OCI-LY7 (cell line): Measurements from ENCODE around the gene EIPR1. TPM values are rescaled to one million over a fixed set of nuclear protein-coding genes. Genes with fewer than 3 reads are reported as not detected.

ENCODE experiments used
- BruUV-seq: library from RNA; stranded (reverse); fragments of 400-500 nt; replicated peaks from 2 replicates; lab custom pipeline; 2021; lab: Mats Ljungman, UMichigan
- CTCF ChIA-PET: fragments of 300-600 bp; sonication (Branson Sonifier 250); formaldehyde crosslinking; loops from one replicate; lab custom pipeline; 2022; ENCODE audit warnings: antibody characterized with exemption; ENCODE audit not compliant: unreplicated experiment; lab: Charles Lee
- POLR2A ChIA-PET: fragments of 300-600 bp; sonication (Branson Sonifier 250); formaldehyde crosslinking; loops from one replicate; lab custom pipeline; 2022; ENCODE audit warnings: antibody characterized with exemption; lab: Charles Lee
- DNase-seq: peaks from one replicate; pipeline ENCODE4 v3.0.0-alpha.2; 2015; ENCODE audit warnings: low spot score
- H2AFZ ChIP-seq: fragments of 200-600 bp; sonication (generic), shearing (Covaris generic); 2 replicates; pipeline ENCODE4 v1.6.1; 2014; ENCODE audit warnings: mild to moderate bottlenecking, antibody characterized with exemption, low read length, moderate library complexity
- H3K27ac ChIP-seq: fragments of 200-600 bp; sonication (generic); 2 replicates; pipeline ENCODE4 v1.5.1; 2014; ENCODE audit warnings: mixed run types, low read depth, mild to moderate bottlenecking, moderate library complexity, low read length, inconsistent platforms; ENCODE audit not compliant: poor library complexity, severe bottlenecking
- H3K36me3 ChIP-seq: fragments of 200-600 bp; sonication (generic); 2 replicates; pipeline ENCODE4 v1.6.1; 2014; ENCODE audit warnings: mild to moderate bottlenecking, antibody characterized with exemption, low read length, moderate library complexity, mixed read lengths; ENCODE audit not compliant: insufficient read depth
- H3K4me1 ChIP-seq: fragments of 200-600 bp; sonication (generic); 2 replicates; pipeline ENCODE4 v1.5.1; 2014; ENCODE audit warnings: mild to moderate bottlenecking, low read length; ENCODE audit not compliant: insufficient read depth, poor library complexity, severe bottlenecking
- H3K4me2 ChIP-seq: fragments of 200-600 bp; sonication (generic); 2 replicates; pipeline ENCODE4 v1.6.1; 2014; ENCODE audit warnings: mild to moderate bottlenecking, low read length
- H3K4me3 ChIP-seq: fragments of 200-600 bp; sonication (generic); 2 replicates; pipeline ENCODE4 v1.5.1; 2014; ENCODE audit warnings: mild to moderate bottlenecking, low read depth, low read length; ENCODE audit not compliant: poor library complexity, severe bottlenecking
- H3K79me2 ChIP-seq: fragments of 200-600 bp; sonication (generic); 2 replicates; pipeline ENCODE4 v1.6.1; 2016; ENCODE audit warnings: low read depth, mild to moderate bottlenecking, low read length, moderate library complexity, mixed read lengths; ENCODE audit not compliant: insufficient read depth
- H3K9me2 ChIP-seq: fragments of 200-600 bp; sonication (generic); 2 replicates; pipeline ENCODE4 v1.6.1; 2016; ENCODE audit warnings: mild to moderate bottlenecking, low read length, mixed read lengths; ENCODE audit not compliant: insufficient read depth
- H3K9me3 ChIP-seq: fragments of 200-600 bp; sonication (generic); 2 replicates; pipeline ENCODE4 v1.6.1; 2014; ENCODE audit warnings: mild to moderate bottlenecking, mixed run types, low read length, mixed read lengths
- H4K20me1 ChIP-seq: fragments of 200-600 bp; sonication (generic); 2 replicates; pipeline ENCODE4 v1.6.1; 2014; ENCODE audit warnings: mild to moderate bottlenecking, antibody characterized with exemption, low read length, moderate library complexity, mixed read lengths; ENCODE audit not compliant: insufficient read depth
- EZH2phosphoT487 ChIP-seq: fragments of 200-600 bp; sonication (generic); IDR thresholded peaks from 2 replicates; pipeline ENCODE4 v1.6.1; 2018; ENCODE audit warnings: low read depth, borderline replicate concordance, mild to moderate bottlenecking, mixed run types, antibody characterized with exemption, low read length, moderate library complexity, mixed read lengths
- intact Hi-C: fragments of 100-400 bp; cut with micrococcal nuclease; formaldehyde crosslinking; loops from one replicate; pipeline ENCODE4 v1.10.0; 2022; ENCODE audit not compliant: unreplicated experiment
- total RNA-seq, 2 experiments: library from RNA; depleted of rRNA in 1 of 2; stranded (reverse); fragments of >200 nt in 1 of 2; shearing (Covaris generic) in 1 of 2; gene quantifications; 2 replicates each; pipeline ENCODE4 v1.2.3, GENCODE V29; 2014 to 2022
- TF ChIP-seq, protein P1 (sequence below): fragments of 200-600 bp; sonication (generic); conservative IDR thresholded peaks from 2 replicates; pipeline ENCODE4 v1.5.1; 2014; ENCODE audit warnings: mild to moderate bottlenecking, antibody characterized with exemption, low read length, moderate library complexity, mixed read lengths

The EIPR1 gene
- total RNA-seq, 2 experiments from 2014 or later, result 60.5 to 61.7 TPM

DNA sequence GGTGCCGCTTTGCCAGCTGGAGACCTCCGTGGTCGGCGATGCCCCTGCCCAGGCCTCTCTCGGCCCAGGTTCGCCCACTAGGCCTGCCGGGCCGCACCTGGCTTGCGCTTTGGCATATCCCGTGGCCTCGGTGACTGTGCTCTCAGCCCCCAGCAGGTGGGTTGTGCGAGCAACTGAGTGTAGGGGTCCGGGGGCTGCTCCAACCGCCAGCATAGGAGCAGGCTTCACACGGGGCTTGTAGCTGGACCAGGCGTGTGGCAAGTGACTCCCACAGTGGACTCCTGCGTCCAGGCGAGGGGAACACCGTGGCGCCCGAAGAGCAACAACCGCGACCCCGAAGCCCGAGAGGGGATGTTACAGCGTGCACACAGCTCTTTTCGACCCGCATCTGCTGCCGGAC, 11.6 kb upstream of the EIPR1 start:
- Histone ChIP-seq H3K4me3 (no peak overlapping the region), H3K4me2 (no peak overlapping the region), H2AFZ (no peak overlapping the region), H3K4me1 (no peaks in the 10 kb centered on the region), H3K9me2 (no peaks in the 10 kb centered on the region), H3K27ac (no peak overlapping the region), H3K9me3 (no peaks in the 10 kb centered on the region), H4K20me1 (no peaks in the 10 kb centered on the region), H3K79me2 (peaks cover 11% of the 10 kb centered on the region; the same call in 1 of the 2 replicates), H3K36me3 (peaks cover 74% of the 10 kb centered on the region)
- no TSS peak for BruUV-seq
- ChIA-PET POLR2A (no interaction called here), CTCF (no interaction called here)
- DNase-seq, result no peak
- TF ChIP-seq, protein P1, sequence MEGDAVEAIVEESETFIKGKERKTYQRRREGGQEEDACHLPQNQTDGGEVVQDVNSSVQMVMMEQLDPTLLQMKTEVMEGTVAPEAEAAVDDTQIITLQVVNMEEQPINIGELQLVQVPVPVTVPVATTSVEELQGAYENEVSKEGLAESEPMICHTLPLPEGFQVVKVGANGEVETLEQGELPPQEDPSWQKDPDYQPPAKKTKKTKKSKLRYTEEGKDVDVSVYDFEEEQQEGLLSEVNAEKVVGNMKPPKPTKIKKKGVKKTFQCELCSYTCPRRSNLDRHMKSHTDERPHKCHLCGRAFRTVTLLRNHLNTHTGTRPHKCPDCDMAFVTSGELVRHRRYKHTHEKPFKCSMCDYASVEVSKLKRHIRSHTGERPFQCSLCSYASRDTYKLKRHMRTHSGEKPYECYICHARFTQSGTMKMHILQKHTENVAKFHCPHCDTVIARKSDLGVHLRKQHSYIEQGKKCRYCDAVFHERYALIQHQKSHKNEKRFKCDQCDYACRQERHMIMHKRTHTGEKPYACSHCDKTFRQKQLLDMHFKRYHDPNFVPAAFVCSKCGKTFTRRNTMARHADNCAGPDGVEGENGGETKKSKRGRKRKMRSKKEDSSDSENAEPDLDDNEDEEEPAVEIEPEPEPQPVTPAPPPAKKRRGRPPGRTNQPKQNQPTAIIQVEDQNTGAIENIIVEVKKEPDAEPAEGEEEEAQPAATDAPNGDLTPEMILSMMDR, result no peak
- TF ChIP-seq EZH2phosphoT487, result no peak
- intact Hi-C loops, result no loop called here

- DNase-seq, result no peak
- TF ChIP-seq, protein P1, result no peak
- no peak for TF ChIP-seq EZH2phosphoT487
- Histone ChIP-seq H3K4me3 (no peak overlapping the region), H3K79me2 (peaks cover 13% of the 10 kb centered on the region; the same call in 1 of the 2 replicates), H2AFZ (no peak overlapping the region), H4K20me1 (no peaks in the 10 kb centered on the region), H3K36me3 (peaks cover 70% of the 10 kb centered on the region), H3K4me1 (no peaks in the 10 kb centered on the region), H3K9me3 (no peaks in the 10 kb centered on the region), H3K27ac (no peak overlapping the region), H3K4me2 (no peak overlapping the region), H3K9me2 (no peaks in the 10 kb centered on the region)
- intact Hi-C loops, result no loop called here
- ChIA-PET POLR2A (no interaction called here), CTCF (no interaction called here)
- no TSS peak for BruUV-seq
Measured at GRCh38 chr2:3388412-3388738, 10.8 kb upstream of the EIPR1 start.

DNA sequence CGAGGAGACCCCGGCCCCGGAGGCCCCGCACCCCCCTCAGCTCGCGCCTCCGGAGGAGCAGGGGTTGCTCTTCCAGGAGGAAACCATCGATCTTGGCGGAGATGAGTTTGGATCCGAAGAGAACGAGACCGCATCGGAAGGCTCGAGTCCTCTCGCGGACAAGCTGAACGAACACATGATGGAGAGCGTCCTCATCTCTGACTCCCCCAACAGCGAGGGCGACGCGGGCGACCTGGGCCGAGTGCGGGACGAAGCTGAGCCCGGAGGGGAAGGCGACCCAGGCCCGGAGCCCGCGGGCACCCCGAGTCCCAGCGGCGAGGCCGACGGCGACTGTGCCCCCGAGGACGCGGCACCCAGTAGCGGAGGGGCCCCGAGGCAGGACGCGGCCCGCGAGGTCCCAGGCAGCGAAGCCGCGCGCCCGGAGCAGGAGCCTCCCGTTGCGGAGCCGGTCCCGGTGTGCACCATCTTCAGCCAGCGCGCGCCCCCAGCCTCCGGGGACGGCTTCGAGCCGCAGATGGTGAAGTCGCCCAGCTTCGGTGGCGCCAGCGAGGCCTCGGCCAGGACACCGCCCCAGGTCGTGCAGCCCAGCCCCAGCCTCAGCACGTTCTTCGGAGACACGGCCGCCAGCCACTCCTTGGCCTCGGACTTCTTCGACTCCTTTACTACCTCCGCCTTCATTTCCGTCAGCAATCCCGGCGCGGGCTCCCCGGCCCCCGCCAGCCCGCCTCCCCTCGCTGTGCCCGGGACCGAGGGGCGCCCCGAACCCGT, 10.2 kb upstream of the EIPR1 start:
- Histone ChIP-seq H3K36me3 (peaks cover 68% of the 10 kb centered on the region), H3K9me2 (no peaks in the 10 kb centered on the region), H3K4me1 (no peaks in the 10 kb centered on the region), H3K27ac (no peak overlapping the region), H3K4me2 (no peak overlapping the region), H3K9me3 (no peaks in the 10 kb centered on the region), H2AFZ (no peak overlapping the region), H3K4me3 (no peak overlapping the region), H4K20me1 (no peaks in the 10 kb centered on the region), H3K79me2 (peaks cover 13% of the 10 kb centered on the region; the same call in 1 of the 2 replicates)
- intact Hi-C loops, result no loop called here
- POLR2A ChIA-PET, result interaction anchor here (0.6 kb wide), 1 partner anchor 191 kb away, joined by 3 read pairs; no protein-coding TSS in a partner anchor
- no peak for TF ChIP-seq EZH2phosphoT487
- TF ChIP-seq, protein P1, result no peak
- no TSS peak for BruUV-seq
- CTCF ChIA-PET, result no interaction called here
- no peak for DNase-seq
